GM21528 (cell line): ENCODE results near the gene MTCH1.
"Not testable (repeated sequence)": the region's sequence is repeated elsewhere in the genome, so short reads cannot be mapped to it uniquely, and the experiment has no call there.

Experiments used
- ATAC-seq: cut with Tn5 transposase; IDR thresholded peaks from one replicate; pipeline ENCODE4 v1.9.1; 2021; ENCODE audit warnings: mild to moderate bottlenecking, moderate library complexity; ENCODE audit not compliant: unreplicated experiment, low FRiP score

The MTCH1 gene

GRCh38 chr6:36999061-36999750, 13.2 kb upstream of the MTCH1 start:
- no peak for ATAC-seq

- no peak for ATAC-seq
These were observed 12.7 kb upstream of the MTCH1 start for GRCh38 chr6:36998723-36999038.

GRCh38 chr6:36997811-36998722, 12.1 kb upstream of the MTCH1 start:
- ATAC-seq = no peak

GRCh38 chr6:36990401-36990800, 4.4 kb upstream of the MTCH1 start:
- not testable (repeated sequence) for ATAC-seq

- no peak for ATAC-seq
These were observed 3.3 kb upstream of the MTCH1 start for GRCh38 chr6:36989264-36989663.

GRCh38 chr6:36986704-36987047, 680 bp upstream of the MTCH1 start:
- ATAC-seq = peak; percentile 18

GRCh38 chr6:36985417-36985807, 584 bp downstream of the MTCH1 start:
- ATAC-seq = no peak

- no peak for ATAC-seq
These were observed 1.2 kb downstream of the MTCH1 start for GRCh38 chr6:36984581-36985416.

- no peak for ATAC-seq
These were observed 2.5 kb downstream of the MTCH1 start for GRCh38 chr6:36983538-36983937.

- no peak for ATAC-seq
These were observed 4.9 kb downstream of the MTCH1 start for GRCh38 chr6:36980876-36981619.

GRCh38 chr6:36980129-36980528, 5.9 kb downstream of the MTCH1 start:
- no peak for ATAC-seq

GRCh38 chr6:36979347-36979742, 6.7 kb downstream of the MTCH1 start:
- no peak for ATAC-seq

GRCh38 chr6:36978421-36979346, 7.3 kb downstream of the MTCH1 start:
- ATAC-seq = no peak

GRCh38 chr6:36977470-36977941, 8.5 kb downstream of the MTCH1 start:
- ATAC-seq = no peak

- ATAC-seq = no peak
These were observed 9.1 kb downstream of the MTCH1 start for GRCh38 chr6:36976931-36977330.

- no peak for ATAC-seq
These were observed 9.5 kb downstream of the MTCH1 start for GRCh38 chr6:36976509-36976908.

- ATAC-seq = no peak
These were observed 10.1 kb downstream of the MTCH1 start for GRCh38 chr6:36976007-36976264.

- ATAC-seq = no peak
These were observed 10.6 kb downstream of the MTCH1 start for GRCh38 chr6:36975231-36976006.

- no peak for ATAC-seq
These were observed 12.3 kb downstream of the MTCH1 start for GRCh38 chr6:36973647-36974046.
